Endothelial cell of umbilical vein (primary cell): Measurements from ENCODE around the gene TRABD2A. TPM values are rescaled to one million over a fixed set of nuclear protein-coding genes. Genes with fewer than 3 reads are reported as not detected.

Source experiments
- BruUV-seq: library from RNA; stranded (reverse); fragments of 400-500 nt; replicated peaks from 2 replicates; lab custom pipeline; 2021; lab: Mats Ljungman, UMichigan
- CTCF ChIA-PET: fragments of 300-600, 350-600 bp; sonication (Branson Sonifier 250); formaldehyde crosslinking; loops from one replicate; lab custom pipeline; 2021; ENCODE audit warnings: antibody characterized with exemption, inconsistent platforms; lab: Charles Lee
- POLR2A ChIA-PET: fragments of 300-600, 350-600 bp; sonication (Branson Sonifier 250); formaldehyde crosslinking; loops from one replicate; lab custom pipeline; 2021; ENCODE audit warnings: antibody characterized with exemption, inconsistent platforms; lab: Charles Lee
- DNase-seq: peaks from one replicate; pipeline ENCODE4 v3.0.0-alpha.2; 2011; ENCODE audit warnings: low read depth, low spot score
- FAIRE-seq: peaks from 2 replicates; lab custom pipeline; 2011; peaks lifted over from hg19 to GRCh38; lab: Jason Lieb, UNC
- H2AFZ ChIP-seq: 2 replicates; pipeline ENCODE4 v1.6.0; 2012; ENCODE audit warnings: low read depth, low read length, control low read depth, inconsistent platforms
- H3K27ac ChIP-seq: 2 replicates; pipeline ENCODE4 v1.5.1; 2011; ENCODE audit warnings: low read depth, mild to moderate bottlenecking, control low read depth, low read length, moderate library complexity; ENCODE audit not compliant: insufficient read depth
- H3K27me3 ChIP-seq, 2 experiments: 2 replicates each; pipeline versions ENCODE4 v1.6.0 to v1.6.1; 2011; ENCODE audit warnings: low read length in 2 of 2, mixed read lengths in 1 of 2; ENCODE audit not compliant: control insufficient read depth in 2 of 2, insufficient read depth in 2 of 2
- H3K36me3 ChIP-seq, 2 experiments: 2 replicates in 1 of 2; 3 replicates in 1 of 2; pipeline ENCODE4 v1.5.1; 2011; ENCODE audit warnings: low read length in 2 of 2, mild to moderate bottlenecking in 1 of 2, moderate library complexity in 1 of 2; ENCODE audit not compliant: control insufficient read depth in 2 of 2, insufficient read depth in 2 of 2; ENCODE audit errors: extremely low read depth in 1 of 2
- H3K4me1 ChIP-seq: 3 replicates; pipeline ENCODE4 v1.5.1; 2011; ENCODE audit warnings: mild to moderate bottlenecking, low read length; ENCODE audit not compliant: control insufficient read depth, insufficient read depth; ENCODE audit errors: extremely low read depth
- H3K4me2 ChIP-seq: 2 replicates; pipeline ENCODE4 v1.6.1; 2011; ENCODE audit warnings: low read length, control low read depth, mixed read lengths; ENCODE audit not compliant: insufficient read depth
- H3K4me3 ChIP-seq, 3 experiments: fragments of 200-600 bp in 1 of 3; sonication (generic), shearing (Covaris generic) in 1 of 3; replicated peaks in 1 of 3; 2 replicates each; pipeline ENCODE4 v1.5.1; 2011 to 2016; ENCODE audit warnings: control low read depth in 3 of 3, low read length in 3 of 3, mild to moderate bottlenecking in 2 of 3, inconsistent platforms in 1 of 3, low read depth in 1 of 3, moderate library complexity in 1 of 3; ENCODE audit not compliant: insufficient read depth in 1 of 3
- H3K79me2 ChIP-seq: 2 replicates; pipeline ENCODE4 v1.6.0; 2012; ENCODE audit warnings: low read length, inconsistent platforms; ENCODE audit not compliant: control insufficient read depth, insufficient read depth
- H3K9ac ChIP-seq: replicated peaks from 2 replicates; pipeline ENCODE3; 2011; ENCODE audit warnings: low read length, control low read depth; ENCODE audit not compliant: insufficient read depth; ENCODE audit errors: extremely low read depth
- H3K9me1 ChIP-seq: replicated peaks from 3 replicates; pipeline ENCODE4 v1.6.0; 2011; ENCODE audit warnings: mild to moderate bottlenecking, low read length; ENCODE audit not compliant: control insufficient read depth, insufficient read depth; ENCODE audit errors: extremely low read depth
- H3K9me3 ChIP-seq: replicated peaks from 2 replicates; pipeline ENCODE4 v1.5.1; 2012; ENCODE audit warnings: low read length, inconsistent platforms; ENCODE audit not compliant: control insufficient read depth, insufficient read depth
- H4K20me1 ChIP-seq: replicated peaks from 2 replicates; pipeline ENCODE3; 2011; ENCODE audit warnings: mild to moderate bottlenecking, low read length; ENCODE audit not compliant: control insufficient read depth, insufficient read depth; ENCODE audit errors: extremely low read depth
- CTCF ChIP-seq, 2 donors: IDR thresholded peaks; 1 replicate in 1 of 2; 2 replicates in 1 of 2; pipeline ENCODE4 v1.5.1; 2011; ENCODE audit warnings: low read length in 2 of 2, mild to moderate bottlenecking in 2 of 2, moderate library complexity in 2 of 2, control low read depth in 1 of 2, inconsistent platforms in 1 of 2, low read depth in 1 of 2; ENCODE audit not compliant: insufficient read depth in 1 of 2; ENCODE audit errors: extremely low read depth in 1 of 2
- EZH2 ChIP-seq: IDR thresholded peaks from 2 replicates; pipeline ENCODE4 v1.6.1; 2012; ENCODE audit warnings: borderline replicate concordance, low read depth, mild to moderate bottlenecking, moderate library complexity, low read length, inconsistent platforms; ENCODE audit not compliant: severe bottlenecking
- FOS ChIP-seq: IDR thresholded peaks from 2 replicates; pipeline ENCODE4 v1.6.1; 2011; ENCODE audit warnings: mild to moderate bottlenecking, low read length, moderate library complexity, borderline replicate concordance; ENCODE audit not compliant: insufficient read depth
- GATA2 ChIP-seq: IDR thresholded peaks from 2 replicates; pipeline ENCODE4 v1.7.0; 2011; ENCODE audit warnings: low read depth, mild to moderate bottlenecking, moderate library complexity, mixed read lengths, low read length; ENCODE audit not compliant: insufficient read length, insufficient read depth
- JUN ChIP-seq: IDR thresholded peaks from 2 replicates; pipeline ENCODE4 v1.6.1; 2011; ENCODE audit warnings: borderline replicate concordance, low read depth; ENCODE audit not compliant: insufficient read length, insufficient read depth
- MAX ChIP-seq: IDR thresholded peaks from 2 replicates; pipeline ENCODE4 v1.6.1; 2011; ENCODE audit not compliant: insufficient read depth, insufficient read length
- MYC ChIP-seq: IDR thresholded peaks from one replicate; pipeline ENCODE4 v1.6.1; 2011; ENCODE audit warnings: mild to moderate bottlenecking, low read depth, low read length
- POLR2A ChIP-seq: IDR thresholded peaks from 2 replicates; pipeline ENCODE4 v1.6.1; 2012; ENCODE audit warnings: low read depth, mild to moderate bottlenecking, control low read depth, low read length
- POLR2AphosphoS5 ChIP-seq: IDR thresholded peaks from 2 replicates; pipeline ENCODE4 v1.6.1; 2012; ENCODE audit warnings: low read depth, mild to moderate bottlenecking, control low read depth, low read length, moderate library complexity; ENCODE audit not compliant: insufficient read depth
- dilution Hi-C: fragments of 300-500 bp; cut with MboI; formaldehyde crosslinking; loops from one replicate; pipeline ENCODE4 v1.15.0; 2019; ENCODE audit warnings: low sequenced_read_pairs; ENCODE audit not compliant: extremely low pct_ligation_motif_present
- intact Hi-C: fragments of 100-400 bp; cut with micrococcal nuclease; formaldehyde crosslinking; loops from one replicate; pipeline ENCODE4 v1.10.0; 2022
- polyA plus RNA-seq, 4 experiments: library from polyadenylated mRNA; depleted of rRNA in 3 of 4; stranded (reverse) in 3 of 4; unstranded in 1 of 4; fragments of >200 nt; gene quantifications; 2 replicates each; pipeline versions ENCODE4 v1.2.1 to v1.2.3, GENCODE V29; 2011 to 2012; ENCODE audit warnings: missing spikeins in 1 of 4
- total RNA-seq: library from RNA; stranded (reverse); gene quantifications from 2 replicates; pipeline ENCODE4 v1.2.3, GENCODE V29; 2021

The TRABD2A gene
- total and polyA plus RNA-seq, 2 donors (not counting 3 experiments of a cell fraction or from before 2014, with no cell fraction given): 1.0 to 1.8 TPM

- Histone ChIP-seq H2AFZ (no peak overlapping the region), H3K4me3 (no peak overlapping the region), H3K27me3 (peaks cover 0 to 1% of the 10 kb centered on the region in 2 experiments), H4K20me1 (no peaks in the 10 kb centered on the region), H3K9ac (no peak overlapping the region), H3K9me1 (no peaks in the 10 kb centered on the region), H3K79me2 (no peaks in the 10 kb centered on the region), H3K4me2 (no peak overlapping the region), H3K9me3 (no peaks in the 10 kb centered on the region), H3K27ac (no peak overlapping the region), H3K4me1 (no peaks in the 10 kb centered on the region), H3K36me3 (no peaks in the 10 kb centered on the region)
- intact Hi-C loops (no loop called here), dilution Hi-C loops (no loop called here)
- CTCF ChIA-PET: interaction anchor here (0.7 to 1.5 kb wide), 2 partner anchors 10 to 32 kb away, joined by 3 to 4 read pairs; no protein-coding TSS in a partner anchor
- FAIRE-seq: no peak
- DNase-seq: no peak
- POLR2A ChIA-PET: no interaction called here
- no peak for TF ChIP-seq EZH2
- TF ChIP-seq GATA2: no peak
- no peak for TF ChIP-seq JUN
- no peak for TF ChIP-seq CTCF (IDR thresholded peaks at IDR 0.05; ENCODE audit: extremely low read depth in 1 of 2, insufficient read depth in 1 of 2, low read depth in 1 of 2, low read length in 2 of 2)
- no peak for TF ChIP-seq FOS
- TF ChIP-seq POLR2AphosphoS5: no peak
- no peak for TF ChIP-seq POLR2A
- TF ChIP-seq MAX: no peak
- TF ChIP-seq MYC: no peak
- BruUV-seq: no TSS peak
Observed at GRCh38 chr2:84850471-84850870, 30.4 kb downstream of the TRABD2A start.
